Activated CD4-positive, alpha-beta T cell treated with anti-CD3 and anti-CD28 coated beads, Interleukin-2, amount 50 U/mL, for 4 hours (primary cell): Measurements from ENCODE around the gene OGFOD3.
A peak's percentile ranks its signal among the peaks of the same experiment; 100 is the strongest.

Source experiments
- DNase-seq, 2 experiments: peaks; one replicate each; pipeline ENCODE4 v3.0.0-alpha.2; 2020

The OGFOD3 gene

DNA sequence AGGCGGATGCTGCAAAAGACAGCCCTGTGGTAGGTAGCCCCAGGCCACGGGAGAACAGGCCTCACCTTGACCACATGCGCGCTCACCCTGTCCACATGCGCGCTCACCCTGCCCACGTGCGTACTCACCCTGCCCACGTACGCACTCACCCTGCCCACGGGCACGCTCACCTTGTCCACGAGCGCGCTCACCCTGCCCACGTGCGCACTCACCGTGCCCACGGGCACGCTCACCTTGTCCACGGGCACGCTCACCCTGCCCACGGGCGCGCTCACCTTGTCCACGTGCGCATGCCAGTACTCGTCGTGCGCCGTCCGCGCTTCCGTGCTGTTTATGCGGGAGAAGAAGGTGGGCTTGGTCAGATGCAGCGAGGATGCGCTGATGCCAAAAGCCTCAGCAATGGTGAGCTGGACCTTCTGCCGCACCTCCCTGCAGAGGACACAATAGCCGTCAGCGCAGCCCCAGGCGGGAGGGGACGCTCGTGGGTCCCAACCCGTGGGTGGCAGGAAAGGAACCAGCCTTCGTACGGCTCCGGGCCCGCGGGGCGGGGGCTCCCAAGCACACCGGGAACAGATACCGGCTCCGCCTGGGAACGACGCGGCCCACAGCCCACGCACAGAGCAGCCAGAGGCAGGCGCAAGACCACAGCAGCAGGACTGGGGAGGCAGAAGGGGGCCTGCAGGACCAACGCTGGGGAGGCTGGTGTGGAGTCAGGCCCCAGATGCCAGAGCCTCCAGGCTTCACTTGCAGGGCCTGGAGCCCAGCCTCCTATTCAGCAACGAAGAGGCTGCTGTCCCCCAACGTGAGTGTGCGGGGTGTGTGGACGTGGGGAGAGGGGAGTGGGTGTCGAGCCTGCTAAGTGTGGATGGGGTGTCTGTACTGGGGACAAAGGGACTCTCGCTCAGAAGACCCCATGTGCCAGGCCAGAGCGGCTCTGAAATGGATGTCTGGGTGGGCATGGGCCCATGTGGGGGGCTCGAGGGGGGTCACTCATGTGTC lies 14.4 kb downstream of the OGFOD3 start:
- DNase-seq, result no peak

DNA sequence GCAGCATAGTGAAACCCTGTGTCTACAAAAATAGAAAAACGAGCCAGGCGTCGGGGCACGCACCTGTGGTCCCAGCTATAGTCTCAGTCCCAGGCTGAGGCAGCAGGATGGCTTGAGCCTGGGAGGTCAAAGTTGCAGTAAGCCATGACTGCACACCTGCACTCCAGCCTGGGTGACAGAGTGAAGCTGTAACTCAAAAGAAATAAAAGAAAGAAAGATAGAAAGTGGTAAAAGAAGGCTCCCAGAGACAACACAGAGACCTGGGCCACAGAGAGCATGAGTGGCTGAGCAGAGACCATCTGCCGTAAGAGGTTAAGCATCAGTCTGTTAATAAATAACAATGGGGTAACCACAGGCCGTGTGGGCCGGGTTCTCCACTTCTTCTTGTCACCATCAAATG lies 15.5 kb downstream of the OGFOD3 start:
- DNase-seq, result no peak

DNA sequence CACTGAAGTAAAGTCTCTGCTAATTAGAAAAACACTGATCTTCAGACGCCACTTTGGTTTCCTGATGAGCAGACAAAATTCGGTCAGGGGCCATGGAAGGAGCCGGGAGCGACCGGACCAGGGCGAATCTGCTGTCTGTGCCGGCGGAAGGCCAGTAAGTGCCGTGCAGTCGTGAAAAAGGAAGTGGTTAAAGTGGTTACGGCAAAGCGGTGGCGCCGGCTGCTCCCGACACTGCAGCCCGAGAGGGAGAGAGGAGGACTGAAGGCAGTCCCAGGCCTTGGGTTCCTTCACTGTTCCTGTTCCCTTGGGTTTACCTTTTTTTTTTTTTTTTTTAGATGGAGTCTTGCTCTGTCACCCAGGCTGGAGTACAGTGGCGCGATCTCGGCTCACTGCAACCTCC lies 17.6 kb downstream of the OGFOD3 start:
- peak in 1 of 2 experiments; percentile 8 for DNase-seq

DNA sequence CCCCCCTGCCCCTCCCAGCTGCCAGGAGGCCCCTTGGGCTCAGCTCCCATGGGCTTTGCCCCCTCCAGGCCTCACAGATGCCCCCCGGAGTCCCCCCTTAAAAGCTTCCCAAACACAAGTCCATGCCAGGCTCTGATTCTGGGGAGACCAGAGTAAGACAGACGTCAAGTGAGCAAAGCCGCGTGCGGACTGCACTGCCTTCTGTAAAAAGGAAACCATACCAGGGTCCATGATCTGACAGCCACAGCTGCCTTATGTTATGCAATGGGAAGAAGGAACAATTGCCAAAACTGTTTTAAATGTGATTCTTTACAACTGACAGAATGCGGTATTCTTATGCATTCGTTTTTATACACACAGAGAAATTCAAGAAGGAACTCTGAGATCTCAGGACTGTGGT lies 18.2 kb downstream of the OGFOD3 start:
- DNase-seq, result no peak

DNA sequence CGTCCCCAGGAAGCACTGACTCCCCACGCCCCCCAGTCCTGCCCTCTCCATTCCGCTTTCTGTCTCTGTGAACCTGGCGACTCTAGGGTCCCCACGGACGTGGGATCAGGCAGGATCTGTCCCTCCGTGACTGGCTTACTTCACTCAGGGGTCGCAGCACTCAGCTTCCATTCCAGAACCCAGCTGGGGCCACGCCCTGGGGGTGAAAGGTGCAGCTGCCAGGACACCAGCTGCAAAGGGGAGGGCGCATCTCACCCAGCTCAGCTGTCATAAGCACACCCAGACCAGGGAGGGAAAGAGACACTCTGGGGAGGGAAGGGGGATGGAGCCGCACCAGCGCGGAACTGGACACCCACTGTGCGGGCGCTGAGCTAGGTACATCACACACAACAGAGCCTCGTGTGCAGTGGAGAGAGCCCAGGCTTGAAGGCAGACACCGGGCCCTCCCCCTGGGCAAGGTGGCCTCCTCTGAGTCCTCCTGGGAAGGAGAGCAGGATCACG lies 18.7 kb downstream of the OGFOD3 start:
- no peak for DNase-seq

DNA sequence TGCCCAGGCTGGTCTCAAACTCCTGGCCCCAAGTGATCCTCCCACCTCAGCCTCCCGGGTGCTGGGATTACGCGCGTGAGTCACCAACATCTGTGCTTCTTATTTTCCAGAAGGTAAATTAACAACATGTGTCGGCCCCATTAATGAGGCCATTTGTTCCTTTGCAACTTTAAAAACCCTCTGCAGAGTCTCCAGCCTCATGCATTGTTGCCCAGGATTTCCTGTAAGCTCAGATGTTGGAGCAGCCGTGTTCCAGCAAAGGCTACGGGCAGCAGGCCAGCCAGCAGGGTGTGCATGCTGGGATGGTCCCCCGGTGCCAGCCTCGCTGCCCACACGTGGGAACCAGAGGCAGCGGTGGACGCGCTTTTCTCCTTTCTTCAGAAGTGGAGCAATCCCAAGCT lies 19.3 kb downstream of the OGFOD3 start:
- no peak for DNase-seq

DNA sequence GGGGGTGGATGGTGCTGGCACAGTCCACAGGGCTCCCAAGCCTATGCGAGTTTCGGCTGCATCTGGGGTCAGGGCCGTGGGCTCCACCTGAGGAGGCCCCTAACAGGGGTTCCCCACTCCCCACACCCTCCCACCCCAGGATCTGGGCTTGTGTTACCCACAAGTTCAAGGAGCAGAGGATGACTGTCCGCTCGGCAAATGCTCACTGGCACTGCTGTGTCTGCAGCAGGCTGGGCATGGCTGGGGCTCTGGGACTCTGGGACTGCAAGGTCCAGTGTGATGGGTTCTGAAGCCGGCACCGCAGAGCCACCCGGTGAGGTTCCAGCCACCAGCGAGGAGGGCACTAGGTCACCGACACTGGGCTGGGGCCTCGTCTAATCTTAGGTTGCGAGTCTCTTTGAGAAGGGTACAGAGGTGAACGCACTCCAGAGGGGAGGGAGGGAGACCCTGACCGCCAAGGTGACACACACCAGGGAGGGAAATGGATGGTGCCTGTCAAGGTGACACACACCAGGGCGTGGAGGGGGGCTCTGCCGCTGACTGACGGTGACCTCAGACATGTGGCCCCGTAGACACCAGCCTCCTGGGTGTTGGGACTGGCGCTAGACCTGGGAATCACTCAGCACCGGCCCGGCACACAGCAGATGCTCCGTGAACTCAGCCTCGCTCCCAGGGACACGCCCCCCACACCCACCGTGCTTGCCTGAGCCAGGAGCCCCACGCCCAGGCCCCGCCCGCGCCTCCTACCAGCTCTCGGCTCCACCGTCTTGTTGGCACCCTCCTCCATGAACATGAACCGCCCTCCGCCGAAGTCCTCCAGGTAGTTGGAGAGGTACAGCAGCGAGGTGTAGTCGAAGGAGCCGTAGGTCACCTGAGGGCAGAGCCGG lies 20.7 kb downstream of the OGFOD3 start:
- no peak for DNase-seq

DNA sequence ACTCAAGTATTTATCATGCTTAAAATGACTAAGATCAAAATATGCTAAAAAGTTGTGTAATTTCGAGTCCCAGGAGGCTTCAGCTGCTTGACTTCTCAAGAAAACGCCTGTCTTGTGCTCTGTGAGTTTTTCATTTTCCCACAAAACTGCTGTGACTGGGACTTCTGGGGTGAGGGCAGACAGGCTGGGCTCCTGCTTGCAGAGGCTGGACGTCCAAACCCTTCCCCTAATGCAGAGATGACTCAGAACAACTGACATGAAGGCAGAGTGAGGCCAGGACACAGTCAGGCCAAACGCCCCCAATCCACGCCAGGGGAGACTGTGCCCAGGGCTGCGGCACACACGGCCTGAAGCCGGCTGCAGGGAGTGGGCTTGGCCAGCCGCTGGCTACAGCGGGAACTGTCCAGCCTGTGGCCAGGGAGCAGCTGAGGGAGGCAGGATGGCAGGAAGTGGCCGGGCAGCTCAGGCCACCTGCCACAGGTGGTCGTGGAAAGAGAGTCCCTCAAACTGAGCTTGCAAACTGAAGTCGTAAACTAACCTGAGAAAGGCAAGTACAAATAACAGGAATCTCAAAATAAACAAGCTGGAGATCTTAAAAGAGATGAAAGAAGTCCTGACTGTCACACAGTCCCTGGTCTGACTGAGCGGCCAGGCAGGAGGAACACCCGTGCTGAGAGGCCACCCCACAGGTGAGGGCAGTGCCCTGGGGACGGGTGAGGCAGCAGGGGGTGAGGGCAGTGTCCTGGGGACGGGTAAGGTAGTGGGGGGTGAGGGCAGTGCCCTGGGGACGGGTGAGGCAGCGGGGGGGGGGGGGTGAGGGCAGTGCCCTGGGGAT lies 21.6 kb downstream of the OGFOD3 start:
- no peak for DNase-seq

DNA sequence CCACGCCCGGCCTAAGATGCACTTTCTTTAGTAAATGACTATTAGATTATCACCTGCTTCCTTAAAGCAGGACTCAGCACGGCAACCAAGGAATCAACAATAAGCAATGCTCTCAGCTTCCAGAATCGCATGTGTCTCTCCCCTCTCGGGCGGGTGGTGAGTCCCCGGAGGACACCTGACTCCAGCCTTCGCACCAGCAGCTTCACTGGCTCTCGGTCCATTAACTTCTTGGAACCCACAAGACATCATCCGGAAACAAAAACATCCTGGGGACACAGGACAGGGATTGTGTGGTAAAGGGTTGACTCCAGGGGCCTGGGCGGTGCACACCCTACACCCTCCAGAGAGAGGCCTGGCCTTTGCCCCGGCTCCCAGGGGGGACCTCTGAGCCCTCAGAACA lies 24.1 kb downstream of the OGFOD3 start:
- no peak for DNase-seq

DNA sequence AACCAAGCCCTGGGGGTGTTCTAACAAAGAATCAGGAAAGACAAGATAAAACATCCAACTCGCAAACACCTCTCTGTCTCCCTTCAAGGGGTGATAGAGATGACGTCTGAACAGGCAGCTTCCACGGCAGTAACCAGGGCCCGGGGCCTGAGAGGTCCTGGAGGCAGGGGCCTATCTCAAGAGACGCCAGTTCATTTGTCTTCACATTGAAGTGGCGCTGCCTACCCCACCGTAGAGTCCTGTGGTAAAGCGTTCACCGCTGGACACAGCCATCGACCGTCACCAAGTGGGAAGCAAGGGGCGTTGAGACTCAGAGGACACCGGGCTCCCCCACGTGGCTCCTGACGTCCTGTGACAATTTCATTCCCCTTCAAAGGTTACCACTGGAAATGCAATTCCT lies 25.4 kb downstream of the OGFOD3 start:
- no peak for DNase-seq

DNA sequence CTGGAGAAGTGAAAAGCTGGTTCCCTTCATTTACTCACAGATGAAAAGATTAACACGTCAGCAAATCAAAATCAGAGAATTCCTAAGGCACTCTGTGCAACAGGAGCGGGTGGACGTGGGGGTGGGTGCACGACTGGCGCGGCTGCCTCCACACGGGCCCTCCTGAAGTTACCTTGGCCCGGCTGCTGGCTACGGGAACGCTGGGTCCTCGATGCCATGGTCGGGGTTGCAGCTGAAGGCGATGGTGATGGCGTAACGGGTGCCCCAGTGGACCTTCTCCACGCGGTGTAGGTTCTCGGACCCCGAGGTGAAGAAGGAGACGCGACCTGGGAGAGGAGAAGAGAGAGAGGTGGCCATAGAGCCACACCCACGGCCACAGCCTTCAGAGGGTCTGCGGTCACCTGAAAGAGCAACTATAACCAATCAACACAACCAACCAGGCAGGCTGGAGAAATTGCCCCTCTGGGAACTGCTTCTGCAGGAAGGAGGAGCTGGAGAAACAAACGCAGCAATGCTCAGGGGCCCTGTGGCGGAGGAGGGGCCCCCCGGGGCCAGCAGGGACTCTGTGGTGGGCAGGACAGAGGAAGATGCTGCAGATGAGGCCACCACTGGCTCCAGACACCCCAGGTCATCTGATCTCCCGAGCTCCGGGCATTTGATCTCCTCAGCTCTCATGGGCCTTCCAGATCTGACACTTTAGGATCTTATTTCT lies 26.0 kb downstream of the OGFOD3 start:
- DNase-seq, result no peak

DNA sequence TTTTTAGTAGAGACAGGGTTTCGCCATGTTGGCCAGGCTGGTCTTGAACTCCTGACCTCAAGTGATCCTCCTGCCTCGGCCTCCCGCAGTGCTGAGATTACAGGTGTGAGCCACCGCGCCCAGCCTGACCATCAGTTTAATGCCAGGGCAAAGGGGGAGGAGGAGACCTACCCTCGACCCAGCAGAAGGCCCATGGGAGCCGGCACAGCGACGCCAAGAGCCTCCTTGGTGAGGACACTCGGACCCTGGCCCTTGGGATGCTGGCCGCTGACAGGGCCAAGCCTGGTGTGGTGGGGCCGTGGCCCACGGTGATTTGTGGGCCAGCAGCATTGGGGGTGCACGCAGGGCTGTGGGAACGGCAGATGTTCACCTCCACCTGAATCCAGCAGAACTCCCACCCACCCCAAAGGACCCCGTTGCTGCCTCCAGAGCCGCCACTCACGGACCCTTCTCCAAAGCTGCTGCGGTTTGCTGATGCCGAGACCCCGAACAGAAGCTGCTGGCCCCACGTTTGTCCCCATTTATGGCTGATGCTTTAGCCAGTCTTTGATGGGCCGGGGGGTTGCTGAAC lies 26.8 kb downstream of the OGFOD3 start:
- DNase-seq, result no peak

DNA sequence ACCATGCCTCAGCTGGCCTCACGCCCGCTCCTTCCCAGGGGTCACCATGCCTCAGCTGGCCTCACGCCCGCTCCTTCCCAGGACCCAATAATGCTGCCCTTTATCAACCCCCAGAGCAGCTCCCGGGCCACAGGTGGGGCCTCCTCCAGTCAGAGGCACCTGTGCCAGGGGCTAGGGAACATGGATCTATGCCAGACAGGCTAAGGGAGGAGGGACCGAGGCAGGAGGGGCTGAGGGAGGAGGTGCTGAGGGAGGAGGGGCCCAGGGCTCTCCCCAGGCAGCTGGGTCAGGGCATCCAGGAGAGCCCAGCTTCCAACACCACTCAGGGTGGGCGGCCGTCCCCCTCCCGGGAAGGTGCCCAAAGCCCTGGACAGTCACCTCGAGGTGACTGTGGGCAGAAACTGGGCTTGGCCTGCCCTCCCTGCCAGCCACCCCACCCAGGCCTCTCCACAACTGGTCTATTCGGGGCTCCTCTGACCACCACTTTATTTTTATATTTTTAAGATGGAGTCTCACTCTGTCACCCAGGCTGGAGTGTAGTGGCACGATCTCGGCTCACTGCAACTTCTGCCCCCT lies 27.4 kb downstream of the OGFOD3 start:
- DNase-seq, result no peak

DNA sequence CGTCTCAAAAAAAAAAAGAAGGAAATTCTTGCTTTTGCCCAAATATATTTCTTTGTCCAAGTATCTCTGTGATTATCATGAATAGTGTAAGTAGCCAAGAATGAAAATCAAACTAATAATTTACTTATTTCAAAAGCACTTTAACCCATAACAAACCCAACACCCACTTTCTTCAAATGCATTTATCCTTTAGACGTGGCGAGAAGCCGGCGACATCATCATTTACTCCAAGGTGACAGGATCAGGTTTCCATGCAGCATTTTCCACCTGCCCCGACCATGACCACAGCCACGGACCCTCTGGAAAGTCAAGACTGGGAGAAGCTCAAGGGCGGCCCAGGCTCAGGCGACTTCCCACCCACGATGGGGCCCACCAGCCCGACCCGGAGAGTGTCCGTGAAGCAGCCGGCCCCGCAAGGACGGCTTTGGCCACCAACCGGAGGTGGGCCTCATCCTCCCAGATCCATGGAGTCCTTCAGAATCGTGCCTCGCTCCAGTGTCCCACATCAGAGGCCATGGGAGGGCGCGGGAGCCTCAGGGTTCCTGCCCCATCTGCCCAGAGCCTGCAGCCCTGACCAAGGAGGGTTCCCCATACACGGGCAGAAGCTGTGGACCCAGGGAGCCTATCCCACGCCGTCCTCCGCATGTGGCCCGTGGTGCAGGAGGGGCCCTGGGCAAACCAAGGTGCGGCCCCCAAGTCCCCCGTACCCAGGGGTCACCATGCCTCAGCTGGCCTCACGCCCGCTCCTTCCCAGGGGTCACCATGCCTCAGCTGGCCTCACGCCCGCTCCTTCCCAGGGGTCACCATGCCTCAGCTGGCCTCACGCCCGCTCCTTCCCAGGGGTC lies 28.1 kb downstream of the OGFOD3 start:
- DNase-seq, result no peak

DNA sequence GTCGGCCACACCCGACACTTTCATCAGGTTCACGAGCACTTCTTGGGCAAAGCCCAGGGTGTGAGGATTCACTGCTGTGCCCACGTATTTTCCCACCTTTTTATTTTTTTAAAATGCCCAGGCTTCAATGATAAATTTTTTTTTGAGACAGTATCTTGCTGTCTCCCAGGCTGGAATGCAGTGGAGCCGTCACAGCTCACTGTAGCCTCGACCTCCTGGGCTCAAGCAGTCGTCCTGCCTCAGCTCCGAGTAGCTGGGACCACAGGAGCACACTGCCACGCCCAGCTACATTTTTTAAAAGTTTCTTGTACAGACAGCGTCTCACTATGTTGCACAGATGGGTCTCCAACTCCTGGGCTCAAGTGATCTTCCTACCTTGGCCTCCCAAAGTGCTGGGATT lies 29.0 kb downstream of the OGFOD3 start:
- no peak for DNase-seq

DNA sequence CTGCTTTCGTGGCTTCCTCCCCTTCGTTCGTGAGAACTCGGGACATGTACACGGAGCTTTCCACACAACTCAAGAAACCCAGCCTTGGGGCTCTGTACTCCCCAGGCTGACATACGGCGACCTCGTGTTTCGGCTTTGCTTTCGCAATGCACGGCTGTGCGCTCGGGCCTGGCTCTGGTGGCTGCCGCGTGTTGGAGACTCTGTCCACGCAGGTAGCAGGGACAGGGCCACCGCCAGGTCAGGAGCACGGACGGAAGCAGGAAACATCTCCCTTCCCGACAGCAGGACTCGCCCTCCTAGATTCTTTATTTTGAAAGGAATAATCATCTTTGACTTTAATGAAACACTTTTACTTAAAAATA lies 29.5 kb downstream of the OGFOD3 start:
- no peak for DNase-seq

DNA sequence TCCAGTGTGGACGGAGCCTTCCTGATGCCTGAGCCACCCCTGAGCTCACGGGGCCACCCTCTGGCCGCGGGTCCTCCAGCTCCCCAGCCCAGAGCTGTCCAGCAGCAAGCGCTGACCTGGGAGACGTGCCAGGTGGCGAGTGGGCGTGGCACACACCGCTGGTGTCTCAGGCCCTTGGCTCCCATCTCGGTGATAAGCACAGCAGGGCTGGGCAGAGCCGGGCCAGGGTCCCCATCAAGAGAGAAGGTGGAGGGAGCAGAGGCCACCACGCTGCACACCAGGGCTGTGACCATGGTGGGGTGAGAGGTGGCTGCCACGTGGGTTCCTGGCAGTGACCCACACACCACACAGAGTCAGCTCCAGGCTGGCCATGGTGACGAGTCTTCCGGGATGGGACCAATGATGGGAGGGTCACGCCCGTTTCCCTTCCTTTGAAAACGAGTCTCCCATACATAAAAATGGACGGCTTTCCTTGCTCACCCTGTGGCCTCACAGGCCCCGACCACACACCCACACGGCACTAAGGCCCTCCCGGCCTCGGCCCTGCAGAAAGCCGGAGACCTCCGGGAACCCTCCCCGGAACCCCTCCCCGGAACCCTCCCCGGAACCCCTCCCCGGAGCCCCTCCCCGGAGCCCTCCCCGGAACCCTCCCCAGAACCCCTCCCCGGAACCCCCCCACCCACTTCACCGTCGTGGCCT lies 30.0 kb downstream of the OGFOD3 start:
- no peak for DNase-seq

DNA sequence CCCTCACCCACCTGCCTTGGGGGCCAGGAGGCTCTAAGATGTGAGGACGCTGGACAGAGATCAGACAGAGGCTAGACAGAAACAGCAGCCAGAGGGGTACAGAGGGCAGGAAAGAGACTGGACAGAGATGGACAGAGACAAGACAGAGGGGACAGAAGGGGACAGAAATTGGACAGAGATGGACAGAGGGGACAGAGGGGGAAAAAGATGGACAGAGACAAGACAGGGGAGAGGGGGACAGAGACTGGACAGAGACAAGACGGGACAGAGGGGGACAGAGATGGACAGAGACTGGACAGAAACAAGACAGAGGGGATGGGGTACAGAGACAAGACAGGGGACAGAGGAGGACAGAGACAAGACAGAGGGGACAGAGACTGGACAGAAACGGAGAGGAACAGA lies 30.7 kb downstream of the OGFOD3 start:
- no peak for DNase-seq

DNA sequence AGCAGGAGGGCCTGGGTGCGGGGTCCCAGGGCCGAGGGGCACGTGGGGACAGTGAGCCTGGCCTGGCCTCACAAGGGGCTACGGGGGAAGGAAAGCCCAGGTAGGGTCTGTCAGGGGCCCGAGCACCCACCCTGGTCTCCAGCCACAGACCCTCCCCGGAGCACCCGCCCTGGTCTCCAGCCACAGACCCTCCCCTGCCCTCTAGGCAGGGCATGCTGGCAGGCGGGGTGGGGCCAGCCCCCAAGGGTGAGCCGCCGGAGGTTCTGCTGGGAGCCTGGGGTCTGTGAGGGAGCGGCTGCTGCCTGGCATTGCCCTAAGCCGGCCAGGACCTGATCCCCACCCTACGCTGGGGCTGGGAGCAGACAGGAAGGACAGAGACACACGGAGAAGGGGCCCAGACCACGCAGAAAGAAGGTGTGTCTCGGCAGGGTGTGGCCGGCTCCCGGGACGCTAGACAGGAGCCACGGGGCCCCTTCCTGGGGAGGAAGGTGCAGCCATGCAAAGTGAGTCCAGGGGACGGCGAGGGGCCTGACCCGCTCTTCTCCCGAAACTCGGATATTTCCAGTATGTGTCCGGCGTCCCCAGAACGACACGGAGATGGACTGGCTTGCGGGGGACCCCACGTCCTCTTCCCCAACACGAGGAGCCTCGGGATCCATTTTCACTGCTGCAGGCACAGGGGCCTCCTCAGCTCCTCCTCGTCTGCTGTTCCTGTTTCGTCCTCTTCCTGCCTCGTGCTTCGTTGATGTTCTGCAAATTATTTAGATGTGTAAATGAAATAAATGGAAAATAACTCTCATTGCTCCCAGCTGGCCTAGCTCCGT lies 31.3 kb downstream of the OGFOD3 start:
- DNase-seq, result no peak
